Measurements from ENCODE around the gene TTC28. TPM values are rescaled to one million over a fixed set of nuclear protein-coding genes. Genes with fewer than 3 reads are reported as not detected.

Gene TTC28
- total RNA-seq, 2 donors from 2014 or later = 94.2 to 170 TPM

GRCh38 chr22:28407645-28408044 lies 272.0 kb downstream of the TTC28 start:
- H3K27me3 ChIP-seq (replicated peaks; ENCODE audit: insufficient read depth) = no peaks in the 10 kb centered on the region
- ATAC-seq (ENCODE audit: insufficient number of reproducible peaks, low FRiP score, low read depth) (no peak), DNase-seq (ENCODE audit: low spot score) (no peak)
- H3K27ac ChIP-seq = no peak overlapping the region
- no peaks in the 10 kb centered on the region for H3K9me3 ChIP-seq
- H3K4me3 ChIP-seq = no peak overlapping the region
- no peaks in the 10 kb centered on the region for H3K36me3 ChIP-seq
- no peak for TF ChIP-seq CTCF (IDR thresholded peaks at IDR 0.05)
- H3K4me1 ChIP-seq (ENCODE audit: control insufficient read depth in 1 of 2, low read depth in 2 of 2) = peaks cover 20 to 23% of the 10 kb centered on the region in 2 donors

GRCh38 chr22:28406246-28406645 lies 273.4 kb downstream of the TTC28 start:
- no peak for ATAC-seq (ENCODE audit: insufficient number of reproducible peaks, low FRiP score, low read depth)
- Histone ChIP-seq H3K36me3 (no peaks in the 10 kb centered on the region), H3K27ac (no peak overlapping the region), H3K9me3 (no peaks in the 10 kb centered on the region), H3K4me3 (no peak overlapping the region), H3K27me3 (replicated peaks; ENCODE audit: insufficient read depth) (no peaks in the 10 kb centered on the region), H3K4me1 (ENCODE audit: control insufficient read depth in 1 of 2, low read depth in 2 of 2) (peaks cover 16 to 17% of the 10 kb centered on the region in 2 donors)
- no peak for DNase-seq (ENCODE audit: low spot score)
- no peak for TF ChIP-seq CTCF (IDR thresholded peaks at IDR 0.05)

- peaks cover 10% of the 10 kb centered on the region in 2 donors for H3K4me1 ChIP-seq (ENCODE audit: control insufficient read depth in 1 of 2, low read depth in 2 of 2)
- H3K9me3 ChIP-seq = no peaks in the 10 kb centered on the region
- H3K4me3 ChIP-seq = no peak overlapping the region
- DNase-seq (ENCODE audit: low spot score) (no peak), ATAC-seq (ENCODE audit: insufficient number of reproducible peaks, low FRiP score, low read depth) (no peak)
- no peak for TF ChIP-seq CTCF (IDR thresholded peaks at IDR 0.05)
- H3K27me3 ChIP-seq (replicated peaks; ENCODE audit: insufficient read depth) = no peaks in the 10 kb centered on the region
- H3K36me3 ChIP-seq = no peaks in the 10 kb centered on the region
- no peak overlapping the region for H3K27ac ChIP-seq
Observed at GRCh38 chr22:28405588-28405987, 274.1 kb downstream of the TTC28 start.

GRCh38 chr22:28402539-28402938 lies 277.1 kb downstream of the TTC28 start:
- DNase-seq (ENCODE audit: low spot score) (no peak), ATAC-seq (ENCODE audit: insufficient number of reproducible peaks, low FRiP score, low read depth) (no peak)
- Histone ChIP-seq H3K27me3 (replicated peaks; ENCODE audit: insufficient read depth) (no peaks in the 10 kb centered on the region), H3K4me1 (ENCODE audit: control insufficient read depth in 1 of 2, low read depth in 2 of 2) (peaks cover 0 to 6% of the 10 kb centered on the region in 2 donors), H3K4me3 (no peak overlapping the region), H3K9me3 (no peaks in the 10 kb centered on the region), H3K27ac (no peak overlapping the region), H3K36me3 (no peaks in the 10 kb centered on the region)
- TF ChIP-seq CTCF (IDR thresholded peaks at IDR 0.05) = no peak

GRCh38 chr22:28402060-28402459 lies 277.6 kb downstream of the TTC28 start:
- TF ChIP-seq CTCF (IDR thresholded peaks at IDR 0.05) = no peak
- Histone ChIP-seq H3K27ac (no peak overlapping the region), H3K9me3 (no peaks in the 10 kb centered on the region), H3K36me3 (no peaks in the 10 kb centered on the region), H3K4me1 (ENCODE audit: control insufficient read depth in 1 of 2, low read depth in 2 of 2) (peaks cover 0 to 11% of the 10 kb centered on the region in 2 donors), H3K27me3 (replicated peaks; ENCODE audit: insufficient read depth) (no peaks in the 10 kb centered on the region), H3K4me3 (no peak overlapping the region)
- ATAC-seq (ENCODE audit: insufficient number of reproducible peaks, low FRiP score, low read depth) = no peak
- DNase-seq (ENCODE audit: low spot score) = no peak

Data from thoracic aorta (tissue), 2 donors.